ENCODE measurements around the gene CAP2.

The CAP2 gene

GRCh38 chr6:17491416-17492142 lies 98.2 kb downstream of the CAP2 start:
- no peak for TF ChIP-seq CTCF (IDR thresholded peaks at IDR 0.05; ENCODE audit: low read depth, low read length, missing control alignments)
- H3K36me3 ChIP-seq (replicated peaks), result no peaks in the 10 kb centered on the region
- no peaks in the 10 kb centered on the region for H3K27me3 ChIP-seq (replicated peaks)
- no peak for DNase-seq
- in situ Hi-C loops (cut with HindIII; ENCODE audit: low pct_ligation_motif_present, low sequenced_read_pairs), result no loop called here
- no peak overlapping the region for H3K4me3 ChIP-seq (ENCODE audit: low read depth, low read length)
- no peak overlapping the region for H3K27ac ChIP-seq

GRCh38 chr6:17492350-17492749 lies 99.0 kb downstream of the CAP2 start:
- no peak overlapping the region for H3K27ac ChIP-seq
- H3K27me3 ChIP-seq (replicated peaks), result no peaks in the 10 kb centered on the region
- no peak for DNase-seq
- in situ Hi-C loops (cut with HindIII; ENCODE audit: low pct_ligation_motif_present, low sequenced_read_pairs), result no loop called here
- no peak for TF ChIP-seq CTCF (IDR thresholded peaks at IDR 0.05; ENCODE audit: low read depth, low read length, missing control alignments)
- H3K4me3 ChIP-seq (ENCODE audit: low read depth, low read length), result no peak overlapping the region
- H3K36me3 ChIP-seq (replicated peaks), result no peaks in the 10 kb centered on the region

- no peak for TF ChIP-seq CTCF (IDR thresholded peaks at IDR 0.05; ENCODE audit: low read depth, low read length, missing control alignments)
- Histone ChIP-seq H3K36me3 (replicated peaks) (no peaks in the 10 kb centered on the region), H3K27me3 (replicated peaks) (no peaks in the 10 kb centered on the region), H3K27ac (peak overlapping the region; percentile 47), H3K4me3 (ENCODE audit: low read depth, low read length) (no peak overlapping the region)
- in situ Hi-C loops (cut with HindIII; ENCODE audit: low pct_ligation_motif_present, low sequenced_read_pairs), result no loop called here
- DNase-seq, result peak; percentile 69
These were observed 99.9 kb downstream of the CAP2 start for GRCh38 chr6:17493286-17493685.

- in situ Hi-C loops (cut with HindIII; ENCODE audit: low pct_ligation_motif_present, low sequenced_read_pairs), result no loop called here
- Histone ChIP-seq H3K36me3 (replicated peaks) (no peaks in the 10 kb centered on the region), H3K4me3 (ENCODE audit: low read depth, low read length) (no peak overlapping the region), H3K27me3 (replicated peaks) (no peaks in the 10 kb centered on the region), H3K27ac (no peak overlapping the region)
- no peak for DNase-seq
- TF ChIP-seq CTCF (IDR thresholded peaks at IDR 0.05; ENCODE audit: low read depth, low read length, missing control alignments), result no peak
These were observed 100.8 kb downstream of the CAP2 start for GRCh38 chr6:17494177-17494576.

DNA sequence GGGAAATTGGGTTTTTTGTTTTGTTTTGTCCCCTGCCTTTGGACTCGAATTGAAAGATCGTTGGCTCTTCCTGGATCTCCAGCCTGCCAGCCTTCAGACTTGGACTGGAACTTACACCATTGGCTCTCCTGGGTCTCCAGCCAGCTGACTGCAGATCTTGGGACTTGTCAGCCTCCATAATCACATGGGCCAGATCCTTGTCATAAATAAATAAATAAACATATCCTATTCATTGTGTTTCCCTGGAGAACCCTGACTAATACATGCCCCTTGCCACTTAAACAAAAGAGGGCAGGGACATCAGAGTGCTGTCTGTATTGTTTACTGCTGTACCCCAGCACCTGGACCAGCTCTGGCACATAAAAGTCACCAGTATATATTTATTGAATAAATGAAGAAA lies 101.5 kb downstream of the CAP2 start:
- Histone ChIP-seq H3K27me3 (replicated peaks) (no peaks in the 10 kb centered on the region), H3K27ac (no peak overlapping the region), H3K36me3 (replicated peaks) (no peaks in the 10 kb centered on the region), H3K4me3 (ENCODE audit: low read depth, low read length) (no peak overlapping the region)
- no peak for DNase-seq
- in situ Hi-C loops (cut with HindIII; ENCODE audit: low pct_ligation_motif_present, low sequenced_read_pairs), result no loop called here
- TF ChIP-seq CTCF (IDR thresholded peaks at IDR 0.05; ENCODE audit: low read depth, low read length, missing control alignments), result no peak

- no peak for TF ChIP-seq CTCF (IDR thresholded peaks at IDR 0.05; ENCODE audit: low read depth, low read length, missing control alignments)
- Histone ChIP-seq H3K27me3 (replicated peaks) (no peaks in the 10 kb centered on the region), H3K4me3 (ENCODE audit: low read depth, low read length) (no peak overlapping the region), H3K27ac (no peak overlapping the region), H3K36me3 (replicated peaks) (no peaks in the 10 kb centered on the region)
- in situ Hi-C loops (cut with HindIII; ENCODE audit: low pct_ligation_motif_present, low sequenced_read_pairs), result no loop called here
- DNase-seq, result no peak
These were observed 104.2 kb downstream of the CAP2 start for GRCh38 chr6:17497535-17498095.

Measured in brain microvascular endothelial cell (primary cell).